Stomach (tissue), 9 donors: ENCODE results near the gene ACACB. TPM values are rescaled to one million over a fixed set of nuclear protein-coding genes. Genes with fewer than 3 reads are reported as not detected.

Source experiments
- DNase-seq, 2 donors: peaks; one replicate each; pipeline versions ENCODE4 v3.0.0 to v3.0.0-alpha.2; 2013 to 2019
- H3K27ac ChIP-seq, 5 donors: fragments of 200-600 bp in 4 of 5; sonication (generic) in 4 of 5; one replicate each; pipeline ENCODE4 v1.5.1; 2013 to 2019; ENCODE audit warnings: mild to moderate bottlenecking in 1 of 5, moderate library complexity in 1 of 5
- H3K27me3 ChIP-seq, 3 donors: fragments of 200-600 bp; sonication (generic); one replicate each; pipeline ENCODE4 v1.5.1; 2017 to 2019; ENCODE audit warnings: mixed run types in 1 of 3
- H3K36me3 ChIP-seq, 4 donors: fragments of 200-600 bp; sonication (generic); 1 replicate in 3 of 4; 2 replicates in 1 of 4; pipeline ENCODE4 v1.5.1; 2016 to 2019
- H3K4me1 ChIP-seq, 4 donors: fragments of 200-600 bp; sonication (generic); one replicate each; pipeline ENCODE4 v1.5.1; 2016 to 2019
- H3K4me3 ChIP-seq, 4 donors: fragments of 200-600 bp; sonication (generic) in 3 of 4; one replicate each; pipeline ENCODE4 v1.5.1; 2016 to 2019; ENCODE audit warnings: mild to moderate bottlenecking in 1 of 4
- H3K9me3 ChIP-seq, 4 donors: fragments of 200-600 bp; sonication (generic); one replicate each; pipeline ENCODE4 v1.5.1; 2016 to 2019
- CTCF ChIP-seq, 7 experiments: fragments of 450-650 bp in 4 of 7; fragments of 200-600 bp in 3 of 7; sonication (generic) in 3 of 7; IDR thresholded peaks; one replicate each; pipeline ENCODE4 v1.5.1; 2016 to 2019; ENCODE audit warnings: antibody characterized with exemption in 7 of 7, control low read depth in 2 of 7, mild to moderate bottlenecking in 1 of 7
- EP300 ChIP-seq: sonication (generic); formaldehyde crosslinking; IDR thresholded peaks from one replicate; pipeline ENCODE4 v1.6.1; 2017; ENCODE audit warnings: antibody characterized with exemption
- POLR2A ChIP-seq, 4 donors: fragments of 450-650 bp; IDR thresholded peaks; one replicate each; pipeline ENCODE4 v1.6.1; 2016; ENCODE audit warnings: antibody characterized with exemption in 4 of 4, control low read depth in 2 of 4, mild to moderate bottlenecking in 1 of 4, moderate library complexity in 1 of 4
- POLR2AphosphoS5 ChIP-seq, 3 donors: sonication (generic); formaldehyde crosslinking; IDR thresholded peaks; one replicate each; pipeline ENCODE4 v1.6.1; 2016; ENCODE audit warnings: antibody characterized with exemption in 3 of 3
- WGBS, 5 donors: extraction: QIAGEN DNeasy Blood & Tissue Kit in 3 of 5; methylation state at CpG; one replicate each; pipeline versions ENCODE4 v1.1.5 to v1.1.7; 2013 to 2018; 5-methylcytosine and 5-hydroxymethylcytosine counted together
- intact Hi-C: fragments of 100-400 bp; cut with DNase I; formaldehyde crosslinking; loops from one replicate; pipeline ENCODE4 v1.15.1; 2023; ENCODE audit warnings: low total_unique reads
- polyA plus RNA-seq, 3 donors: library from polyadenylated mRNA; stranded (reverse); fragments of 200-250 nt; gene quantifications; one replicate each; pipeline ENCODE4 v1.2.3, GENCODE V29; 2013
- total RNA-seq, 5 donors: library from RNA; depleted of rRNA; stranded (reverse); fragments of >200 nt; gene quantifications; one replicate each; pipeline versions ENCODE4 v1.1.0 to v1.2.3, GENCODE V29; 2014 to 2016
- donor health status: healthy with polysubstance abuse.
- donor health status: Bipolar disorder and iron deficiency.
- donor health status: healthy.

The ACACB gene
- total and polyA plus RNA-seq, 8 donors, result 6.1 to 2,520 (median 50.2) TPM

- H3K27me3 ChIP-seq, result peaks cover 0 to 26% (median 0%) of the 10 kb centered on the region in 3 donors
- no peaks in the 10 kb centered on the region for H3K9me3 ChIP-seq
- H3K36me3 ChIP-seq, result no peaks in the 10 kb centered on the region
- no peak for DNase-seq
- H3K4me1 ChIP-seq, result peaks cover 0 to 4% (median 2%) of the 10 kb centered on the region in 4 donors
- TF ChIP-seq POLR2A (IDR thresholded peaks at IDR 0.05), result no peak
- no peak for TF ChIP-seq CTCF (IDR thresholded peaks at IDR 0.05)
- no peak for TF ChIP-seq POLR2AphosphoS5 (IDR thresholded peaks at IDR 0.05)
- no peak for TF ChIP-seq EP300
- no peak overlapping the region for H3K27ac ChIP-seq
- intact Hi-C loops, result no loop called here
- no peak overlapping the region for H3K4me3 ChIP-seq
Observed at GRCh38 chr12:109286252-109286651, 169.9 kb downstream of the ACACB start.

- DNase-seq, result no peak
- Histone ChIP-seq H3K27ac (no peak overlapping the region), H3K27me3 (peaks cover 0 to 30% (median 3%) of the 10 kb centered on the region in 3 donors), H3K36me3 (no peaks in the 10 kb centered on the region), H3K9me3 (no peaks in the 10 kb centered on the region), H3K4me3 (no peak overlapping the region), H3K4me1 (peaks cover 2 to 8% (median 6%) of the 10 kb centered on the region in 4 donors)
- intact Hi-C loops, result no loop called here
- WGBS, 5 donors, result 67 to 84% (median 81%) methylated on average over 4 of the region's 4 CpGs
- TF ChIP-seq CTCF (IDR thresholded peaks at IDR 0.05) (no peak), POLR2AphosphoS5 (IDR thresholded peaks at IDR 0.05) (no peak), EP300 (no peak), POLR2A (IDR thresholded peaks at IDR 0.05) (no peak)
Observed at GRCh38 chr12:109286652-109287051, 170.3 kb downstream of the ACACB start.

GRCh38 chr12:109287181-109287580 is 170.8 kb downstream of the ACACB start:
- intact Hi-C loops, result no loop called here
- Histone ChIP-seq H3K36me3 (no peaks in the 10 kb centered on the region), H3K27me3 (peaks cover 0 to 35% (median 7%) of the 10 kb centered on the region in 3 donors), H3K4me1 (peaks cover 8 to 14% (median 11%) of the 10 kb centered on the region in 4 donors), H3K4me3 (no peak overlapping the region), H3K9me3 (no peaks in the 10 kb centered on the region), H3K27ac (no peak overlapping the region)
- TF ChIP-seq CTCF (IDR thresholded peaks at IDR 0.05) (no peak), EP300 (no peak), POLR2AphosphoS5 (IDR thresholded peaks at IDR 0.05) (no peak), POLR2A (IDR thresholded peaks at IDR 0.05) (no peak)
- 70 to 83% (median 80%) methylated on average over 4 to 7 of the region's 7 CpGs for WGBS, 5 donors
- DNase-seq, result no peak

- Histone ChIP-seq H3K4me1 (peaks cover 8 to 14% (median 11%) of the 10 kb centered on the region in 4 donors), H3K27ac (no peak overlapping the region), H3K36me3 (no peaks in the 10 kb centered on the region), H3K27me3 (peaks cover 0 to 43% (median 7%) of the 10 kb centered on the region in 3 donors), H3K4me3 (no peak overlapping the region), H3K9me3 (no peaks in the 10 kb centered on the region)
- no peak for DNase-seq
- intact Hi-C loops, result no loop called here
- TF ChIP-seq POLR2A (IDR thresholded peaks at IDR 0.05), result no peak
- no peak for TF ChIP-seq POLR2AphosphoS5 (IDR thresholded peaks at IDR 0.05)
- TF ChIP-seq EP300, result no peak
- no peak for TF ChIP-seq CTCF (IDR thresholded peaks at IDR 0.05)
- WGBS, 5 donors, result 80 to 85% (median 84%) methylated on average over 14 to 16 of the region's 16 CpGs
Observed at GRCh38 chr12:109287811-109288469, 171.6 kb downstream of the ACACB start.
